HepG2 (cell line): ENCODE data around the gene ZNF780B. TPM values are rescaled to one million over a fixed set of nuclear protein-coding genes. Genes with fewer than 3 reads are reported as not detected.

Experiments used
- FOXO4 ChIP-seq: sonication (generic); formaldehyde crosslinking; conservative IDR thresholded peaks from 2 replicates; pipeline ENCODE4 v1.8.1; 2023; ENCODE audit warnings: missing genetic modification reagents
- ISL2 ChIP-seq: sonication (generic); formaldehyde crosslinking; IDR thresholded peaks from 2 replicates; pipeline ENCODE4 v1.5.0; 2020; ENCODE audit warnings: missing genetic modification reagents
- NCOA5 ChIP-seq: sonication (generic); formaldehyde crosslinking; IDR thresholded peaks from 2 replicates; pipeline ENCODE4 v1.4.0; 2020; ENCODE audit warnings: missing genetic modification reagents
- PHB2 ChIP-seq: fragments of 450-650 bp; IDR thresholded peaks from 2 replicates; pipeline ENCODE4 v1.6.1; 2018; ENCODE audit not compliant: partially characterized antibody
- XRCC5 ChIP-seq: fragments of 200-400 bp; formaldehyde crosslinking; optimal IDR thresholded peaks from 2 replicates; pipeline ENCODE3; 2017; ENCODE audit warnings: mild to moderate bottlenecking, low read length
- ZHX1 ChIP-seq: sonication (generic); formaldehyde crosslinking; IDR thresholded peaks from 2 replicates; pipeline ENCODE4 v1.8.1; 2022; ENCODE audit warnings: low read depth, mild to moderate bottlenecking, missing genetic modification reagents
- ZNF292 ChIP-seq: sonication (generic); formaldehyde crosslinking; IDR thresholded peaks from 2 replicates; pipeline ENCODE4 v1.8.1; 2022; ENCODE audit warnings: mild to moderate bottlenecking, low read depth, missing genetic modification reagents, borderline replicate concordance
- ZNF296 ChIP-seq: sonication (generic); formaldehyde crosslinking; conservative IDR thresholded peaks from 2 replicates; pipeline ENCODE4 v1.5.0; 2020; ENCODE audit warnings: mild to moderate bottlenecking, missing genetic modification reagents
- ZNF460 ChIP-seq: sonication (generic); formaldehyde crosslinking; IDR thresholded peaks from 2 replicates; pipeline ENCODE4 v1.5.1; 2020; ENCODE audit warnings: missing genetic modification reagents, mild to moderate bottlenecking, borderline replicate concordance
- ZNF510 ChIP-seq: sonication (generic); formaldehyde crosslinking; IDR thresholded peaks from 2 replicates; pipeline ENCODE4 v1.4.0; 2020; ENCODE audit warnings: low read depth, mild to moderate bottlenecking, missing genetic modification reagents
- ZXDC ChIP-seq: sonication (generic); formaldehyde crosslinking; IDR thresholded peaks from 2 replicates; pipeline ENCODE4 v1.5.0; 2020; ENCODE audit warnings: mild to moderate bottlenecking, missing genetic modification reagents
- polyA plus RNA-seq, 8 experiments: library from polyadenylated mRNA; depleted of rRNA in 3 of 8; stranded (reverse) in 7 of 8; unstranded in 1 of 8; fragments of >200 nt; fragmentation: Illumina TruSeq in 4 of 8; extraction: Trizol in 4 of 8; gene quantifications; 2 replicates each; pipeline versions ENCODE4 v1.2.1 to v1.2.3, GENCODE V29; 2011 to 2016; ENCODE audit warnings: low read depth in 4 of 8, missing spikeins in 1 of 8, mixed read lengths in 1 of 8; ENCODE audit not compliant: insufficient read depth in 1 of 8
- total RNA-seq, 5 experiments: library from RNA; depleted of rRNA; stranded (reverse); fragments of >200 nt; fragmentation: Illumina TruSeq; extraction: Trizol; gene quantifications; 2 replicates each; pipeline ENCODE4 v1.2.3, GENCODE V29; 2016; ENCODE audit warnings: low read depth in 1 of 5
- TF ChIP-seq, protein P1 (sequence below): sonication (generic); formaldehyde crosslinking; IDR thresholded peaks from 2 replicates; pipeline ENCODE4 v1.8.0; 2022; ENCODE audit warnings: mild to moderate bottlenecking, missing genetic modification reagents, moderate library complexity
- TF ChIP-seq, protein P2 (sequence below): sonication (generic); formaldehyde crosslinking; IDR thresholded peaks from 2 replicates; pipeline ENCODE4 v1.5.0; 2020; ENCODE audit warnings: mild to moderate bottlenecking, missing genetic modification reagents
- TF ChIP-seq, protein P3 (sequence below): sonication (generic); formaldehyde crosslinking; IDR thresholded peaks from 2 replicates; pipeline ENCODE4 v1.4.0; 2020; ENCODE audit warnings: missing genetic modification reagents

Gene ZNF780B
- total and polyA plus RNA-seq, 2 of the 13 experiments (the other 11 are each of a cell fraction or from before 2014, with no cell fraction given) = 6.6 to 21.9 TPM

DNA sequence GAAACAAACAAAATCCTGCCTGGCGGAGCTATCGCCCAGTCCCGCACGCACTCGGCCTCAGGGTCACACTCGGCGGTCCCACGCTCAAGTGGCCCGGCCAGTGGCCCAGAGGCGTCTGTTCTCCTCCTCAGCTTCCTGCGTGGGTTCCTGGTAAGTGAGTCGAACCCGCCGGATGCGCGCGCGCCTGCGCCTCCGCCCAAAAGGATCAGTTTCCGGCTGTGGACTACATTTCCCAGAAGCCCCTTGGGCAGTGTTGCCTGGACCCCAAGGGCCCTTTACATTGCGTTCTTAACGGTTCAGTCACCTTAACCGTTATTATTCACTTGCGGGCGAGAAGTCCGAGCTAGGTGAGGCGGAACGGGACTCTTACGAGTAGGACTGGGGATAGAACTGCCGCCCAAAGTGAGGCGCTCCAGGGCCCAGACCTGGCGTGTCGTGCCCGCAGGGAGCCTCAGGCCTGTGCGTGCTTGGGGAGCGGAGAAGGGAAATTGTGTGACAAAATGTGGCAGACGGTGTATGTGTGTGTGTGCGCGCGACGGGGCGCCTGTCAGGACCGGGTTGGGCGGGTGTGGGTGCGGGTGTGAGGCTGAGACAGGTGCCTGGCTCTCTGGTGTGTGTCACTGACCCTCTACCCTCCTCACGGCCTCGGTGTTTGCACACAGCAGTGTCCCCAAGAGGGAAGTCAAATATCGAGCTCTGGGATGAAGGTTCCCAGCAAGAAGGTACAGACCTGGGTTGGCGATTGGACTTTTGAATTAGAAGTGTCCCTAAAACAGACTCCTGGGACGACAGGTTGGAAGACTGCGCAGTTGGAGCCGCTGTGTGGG, 59.0 kb downstream of the ZNF780B start, which contains the start of gene ZNF546 (continued):
- TF ChIP-seq, protein P1, sequence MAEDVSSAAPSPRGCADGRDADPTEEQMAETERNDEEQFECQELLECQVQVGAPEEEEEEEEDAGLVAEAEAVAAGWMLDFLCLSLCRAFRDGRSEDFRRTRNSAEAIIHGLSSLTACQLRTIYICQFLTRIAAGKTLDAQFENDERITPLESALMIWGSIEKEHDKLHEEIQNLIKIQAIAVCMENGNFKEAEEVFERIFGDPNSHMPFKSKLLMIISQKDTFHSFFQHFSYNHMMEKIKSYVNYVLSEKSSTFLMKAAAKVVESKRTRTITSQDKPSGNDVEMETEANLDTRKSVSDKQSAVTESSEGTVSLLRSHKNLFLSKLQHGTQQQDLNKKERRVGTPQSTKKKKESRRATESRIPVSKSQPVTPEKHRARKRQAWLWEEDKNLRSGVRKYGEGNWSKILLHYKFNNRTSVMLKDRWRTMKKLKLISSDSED (CRISPR knock-in tag) = no peak
- TF ChIP-seq NCOA5 (CRISPR knock-in tag) = no peak
- TF ChIP-seq, protein P2, sequence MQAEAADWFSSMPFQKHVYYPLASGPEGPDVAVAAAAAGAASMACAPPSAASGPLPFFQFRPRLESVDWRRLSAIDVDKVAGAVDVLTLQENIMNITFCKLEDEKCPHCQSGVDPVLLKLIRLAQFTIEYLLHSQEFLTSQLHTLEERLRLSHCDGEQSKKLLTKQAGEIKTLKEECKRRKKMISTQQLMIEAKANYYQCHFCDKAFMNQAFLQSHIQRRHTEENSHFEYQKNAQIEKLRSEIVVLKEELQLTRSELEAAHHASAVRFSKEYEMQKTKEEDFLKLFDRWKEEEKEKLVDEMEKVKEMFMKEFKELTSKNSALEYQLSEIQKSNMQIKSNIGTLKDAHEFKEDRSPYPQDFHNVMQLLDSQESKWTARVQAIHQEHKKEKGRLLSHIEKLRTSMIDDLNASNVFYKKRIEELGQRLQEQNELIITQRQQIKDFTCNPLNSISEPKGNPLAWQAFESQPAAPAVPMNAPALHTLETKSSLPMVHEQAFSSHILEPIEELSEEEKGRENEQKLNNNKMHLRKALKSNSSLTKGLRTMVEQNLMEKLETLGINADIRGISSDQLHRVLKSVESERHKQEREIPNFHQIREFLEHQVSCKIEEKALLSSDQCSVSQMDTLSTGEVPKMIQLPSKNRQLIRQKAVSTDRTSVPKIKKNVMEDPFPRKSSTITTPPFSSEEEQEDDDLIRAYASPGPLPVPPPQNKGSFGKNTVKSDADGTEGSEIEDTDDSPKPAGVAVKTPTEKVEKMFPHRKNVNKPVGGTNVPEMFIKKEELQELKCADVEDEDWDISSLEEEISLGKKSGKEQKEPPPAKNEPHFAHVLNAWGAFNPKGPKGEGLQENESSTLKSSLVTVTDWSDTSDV (CRISPR knock-in tag) = 0 out of 2 replicates have a peak, but pooled peaks have one; percentile 45
- TF ChIP-seq ZNF510 (CRISPR knock-in tag) = peak; percentile 82; the same call in 1 of the 2 replicates
- TF ChIP-seq ZHX1 (CRISPR knock-in tag) = no peak
- TF ChIP-seq ISL2 = peak; percentile 33; the same call in 1 of the 2 replicates
- no peak; the same call in 1 of the 2 replicates for TF ChIP-seq ZNF296 (CRISPR knock-in tag)
- TF ChIP-seq, protein P3, sequence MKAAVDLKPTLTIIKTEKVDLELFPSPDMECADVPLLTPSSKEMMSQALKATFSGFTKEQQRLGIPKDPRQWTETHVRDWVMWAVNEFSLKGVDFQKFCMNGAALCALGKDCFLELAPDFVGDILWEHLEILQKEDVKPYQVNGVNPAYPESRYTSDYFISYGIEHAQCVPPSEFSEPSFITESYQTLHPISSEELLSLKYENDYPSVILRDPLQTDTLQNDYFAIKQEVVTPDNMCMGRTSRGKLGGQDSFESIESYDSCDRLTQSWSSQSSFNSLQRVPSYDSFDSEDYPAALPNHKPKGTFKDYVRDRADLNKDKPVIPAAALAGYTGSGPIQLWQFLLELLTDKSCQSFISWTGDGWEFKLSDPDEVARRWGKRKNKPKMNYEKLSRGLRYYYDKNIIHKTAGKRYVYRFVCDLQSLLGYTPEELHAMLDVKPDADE (CRISPR knock-in tag) = no peak
- TF ChIP-seq ZNF292 (CRISPR knock-in tag) = peak; percentile 68; the same call in 1 of the 2 replicates
- TF ChIP-seq FOXO4 (CRISPR knock-in tag) = 0 out of 2 replicates have a peak, but pooled peaks have one; percentile 80
- TF ChIP-seq XRCC5 = peak; percentile 74
- TF ChIP-seq ZXDC = no peak
- TF ChIP-seq PHB2 = no peak
- no peak for TF ChIP-seq ZNF460
